MM.1S (cell line): ENCODE results near the gene MYPN.

ENCODE experiments used
- CTCF ChIP-seq: fragments of 300-600 bp; sonication (generic); IDR thresholded peaks from 2 replicates; pipeline ENCODE4 v1.5.1; 2016; ENCODE audit warnings: antibody characterized with exemption, low read length, mixed read lengths
- EZH2 ChIP-seq: fragments of 300-600 bp; sonication (generic); optimal IDR thresholded peaks from 2 replicates; pipeline ENCODE3; 2017; ENCODE audit warnings: low read depth, mild to moderate bottlenecking, antibody characterized with exemption, low read length, mixed read lengths

GRCh38 chr10:68121852-68122251, 12.6 kb downstream of the MYPN start:
- no peak for TF ChIP-seq CTCF
- TF ChIP-seq EZH2, result no peak
